GM12864 (cell line): Measurements from ENCODE around the gene AP2A1.
"Not testable (repeated sequence)": the region's sequence is repeated elsewhere in the genome, so short reads cannot be mapped to it uniquely, and the experiment has no call there.

Source experiments
- DNase-seq: peaks from one replicate; pipeline ENCODE4 v3.0.0-alpha.2; 2011; ENCODE audit warnings: low read depth
- H3K4me3 ChIP-seq: 2 replicates; pipeline ENCODE4 v1.5.1; 2011; ENCODE audit warnings: mild to moderate bottlenecking, low read depth, low read length, control low read depth
- CTCF ChIP-seq: IDR thresholded peaks from 2 replicates; pipeline ENCODE4 v1.5.1; 2011; ENCODE audit warnings: low read depth, mild to moderate bottlenecking, moderate library complexity, low read length, control low read depth, inconsistent platforms; ENCODE audit errors: missing control alignments

AP2A1 gene

DNA sequence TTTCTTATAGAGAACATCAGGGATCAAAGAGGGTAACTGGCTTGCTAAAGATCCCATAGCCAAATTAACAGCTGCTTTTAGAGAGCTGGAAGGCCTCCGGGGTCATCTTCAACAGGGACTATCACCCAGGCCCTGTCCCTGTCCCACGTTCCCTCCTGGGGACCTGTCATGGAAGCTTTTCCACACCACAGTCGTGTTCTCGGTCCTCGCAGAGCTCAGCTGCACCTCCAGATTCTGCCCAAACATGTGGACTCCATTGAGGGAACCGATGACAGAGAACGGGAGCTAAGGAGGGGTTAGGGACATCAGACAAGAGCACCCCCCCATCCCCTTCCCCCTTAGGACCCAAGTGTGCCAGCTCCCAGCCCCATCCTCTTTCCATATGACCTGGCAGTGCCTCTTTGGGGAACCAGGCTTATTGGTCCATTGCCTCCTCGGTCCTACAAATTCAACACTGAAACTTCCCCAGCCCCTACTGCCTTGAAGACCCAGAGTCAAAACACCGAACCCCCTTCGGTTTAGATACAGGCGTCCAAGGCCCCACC is 45.7 kb downstream of the AP2A1 start:
- H3K4me3 ChIP-seq = peak overlapping the region; percentile 70
- no peak for TF ChIP-seq CTCF
- DNase-seq = no peak

DNA sequence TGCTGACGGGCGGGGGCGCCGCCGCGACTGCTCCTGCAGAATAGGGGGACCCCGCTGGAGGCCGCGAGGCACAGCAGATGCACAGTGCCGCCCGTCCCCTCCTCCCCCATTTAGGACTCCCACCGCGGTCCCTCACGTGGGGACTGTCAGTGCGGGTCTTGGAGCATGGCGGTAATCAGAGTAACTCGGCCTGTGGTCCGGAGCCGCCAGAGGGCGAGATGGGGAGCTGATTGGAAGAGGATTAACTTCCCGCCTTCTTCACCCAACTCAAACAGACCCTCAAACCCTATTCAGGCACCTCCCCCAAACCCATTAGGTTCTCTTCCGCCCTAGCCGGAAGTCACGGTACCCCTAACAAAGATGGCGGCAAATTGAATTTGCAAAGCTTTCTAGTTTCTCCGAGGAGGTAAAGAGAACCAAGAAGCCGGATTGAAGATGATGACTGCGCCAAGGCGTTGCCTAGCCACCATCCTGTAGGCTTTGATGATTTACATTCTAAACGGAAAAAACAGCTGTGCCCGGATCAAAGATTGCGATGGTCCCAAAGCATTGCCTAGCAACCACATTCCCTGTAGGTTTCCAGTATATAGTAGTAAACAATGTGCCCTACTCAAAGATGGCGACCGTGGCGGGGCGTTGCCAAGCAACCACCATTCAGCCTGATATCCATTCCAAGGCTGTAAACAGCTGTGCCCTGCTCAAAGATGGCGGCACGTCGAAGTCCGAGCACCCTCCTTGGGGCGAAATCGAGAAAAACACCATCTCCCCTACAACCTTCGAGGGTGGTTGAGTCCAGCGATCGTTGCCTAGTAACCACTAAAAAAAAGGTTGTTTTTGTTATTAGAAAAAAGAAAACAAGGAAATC is 46.4 kb downstream of the AP2A1 start, which contains the start of gene FUZ:
Gene FUZ (minus strand): TSS at position 296 of the 865 bp plus-strand sequence. CDS start 186 bp downstream, at position 110.
- TF ChIP-seq CTCF = no peak
- DNase-seq = peak; percentile 92
- H3K4me3 ChIP-seq = peak within 1 kb of the TSS; percentile 70

GRCh38 chr19:49814010-49814409 is 47.2 kb downstream of the AP2A1 start:
- no peak overlapping the region for H3K4me3 ChIP-seq
- TF ChIP-seq CTCF = no peak
- no peak for DNase-seq

GRCh38 chr19:49816590-49816989 is 49.8 kb downstream of the AP2A1 start:
- TF ChIP-seq CTCF = no peak
- DNase-seq = no peak
- H3K4me3 ChIP-seq = no peak overlapping the region

GRCh38 chr19:49817964-49818648 is 51.3 kb downstream of the AP2A1 start, which contains the start of gene MED25:
Gene MED25, plus strand, starts transcription at chr19:49818289. Its CDS starts 53 bp downstream, at chr19:49818342.
- DNase-seq = peak; percentile 73
- H3K4me3 ChIP-seq = peak within 1 kb of the TSS; percentile 85
- peak; percentile 28 for TF ChIP-seq CTCF

- no peak for TF ChIP-seq CTCF
- no peak for DNase-seq
These were observed 52.0 kb downstream of the AP2A1 start for GRCh38 chr19:49818649-49819370.

DNA sequence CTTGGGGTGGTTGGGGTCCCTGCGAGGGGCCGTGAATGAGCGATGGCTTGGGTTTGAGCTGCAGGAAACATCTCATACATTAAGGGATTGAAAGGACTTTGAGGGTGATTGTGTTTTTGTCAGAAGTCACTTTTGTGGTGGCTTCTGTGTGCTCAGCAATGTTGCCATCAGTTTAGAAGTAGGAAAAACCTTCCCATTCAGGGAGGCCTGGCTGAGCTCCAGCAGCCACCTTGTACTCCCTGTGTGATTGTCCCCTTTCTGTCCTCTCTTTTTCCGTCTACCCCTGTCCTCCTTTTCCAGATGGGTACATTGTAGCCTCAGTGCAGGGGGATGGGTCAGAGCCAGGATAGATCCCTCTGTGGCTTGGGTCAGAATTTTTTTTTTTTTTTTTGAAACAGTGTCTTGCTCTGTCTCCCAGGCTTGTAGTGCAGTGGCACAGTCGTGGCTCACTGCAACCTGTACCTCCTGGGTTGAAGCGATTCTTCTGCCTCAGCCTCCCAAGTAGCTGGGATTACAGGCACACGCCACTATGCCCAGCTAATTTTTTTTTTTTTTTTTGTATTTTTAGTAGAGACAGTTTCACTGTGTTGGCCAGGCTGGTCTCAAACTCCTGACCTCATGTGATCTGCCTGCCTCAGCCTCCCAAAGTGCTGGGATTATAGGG is 52.8 kb downstream of the AP2A1 start:
- DNase-seq = not testable (repeated sequence)
- H3K4me3 ChIP-seq = peak overlapping the region; percentile 85

More at GRCh38 chr19:49818649-49819370, 52.0 kb downstream of the AP2A1 start:
- peak overlapping the region; percentile 85 for H3K4me3 ChIP-seq
